DND-41 (cell line): ENCODE measurements around the gene TNFRSF12A.

Source experiments
- ATAC-seq: fragments of 200-7000 bp; cut with Tn5 transposase; 3 replicates; pipeline ENCODE4 v1.9.1; 2021; ENCODE audit warnings: low read depth; ENCODE audit not compliant: insufficient read depth
- DNase-seq: peaks from one replicate; pipeline ENCODE4 v3.0.0-alpha.2; 2020
- H2AFZ ChIP-seq: 2 replicates; pipeline ENCODE4 v1.6.0; 2012; ENCODE audit warnings: low read depth, low read length
- H3K27ac ChIP-seq: 2 replicates; pipeline ENCODE4 v1.5.1; 2012; ENCODE audit warnings: low read length, inconsistent platforms
- H3K27me3 ChIP-seq: fragments of 200-600 bp; sonication (generic); 2 replicates; pipeline ENCODE4 v1.6.0; 2012; ENCODE audit warnings: low read length, mild to moderate bottlenecking, inconsistent platforms; ENCODE audit not compliant: insufficient read depth, poor library complexity
- H3K36me3 ChIP-seq: 2 replicates; pipeline ENCODE4 v1.5.1; 2012; ENCODE audit warnings: low read length, inconsistent platforms; ENCODE audit not compliant: insufficient read depth
- H3K4me1 ChIP-seq: 2 replicates; pipeline ENCODE4 v1.5.1; 2012; ENCODE audit warnings: mild to moderate bottlenecking, low read length; ENCODE audit not compliant: insufficient read depth
- H3K4me2 ChIP-seq: 2 replicates; pipeline ENCODE4 v1.6.0; 2012; ENCODE audit warnings: mild to moderate bottlenecking, moderate library complexity, low read length, inconsistent platforms; ENCODE audit not compliant: insufficient read depth
- H3K4me3 ChIP-seq, 2 experiments: fragments of 200-600 bp in 1 of 2; shearing (Covaris generic) in 1 of 2; 2 replicates each; pipeline ENCODE4 v1.5.1; 2012 to 2016; ENCODE audit warnings: inconsistent platforms in 2 of 2, low read length in 2 of 2, mild to moderate bottlenecking in 2 of 2, low read depth in 1 of 2, moderate library complexity in 1 of 2
- H3K79me2 ChIP-seq: 2 replicates; pipeline ENCODE4 v1.6.0; 2012; ENCODE audit warnings: low read length, inconsistent platforms; ENCODE audit not compliant: insufficient read depth
- H3K9ac ChIP-seq: 2 replicates; pipeline ENCODE4 v1.6.0; 2012; ENCODE audit warnings: low read depth, mild to moderate bottlenecking, inconsistent platforms, low read length, moderate library complexity
- H3K9me3 ChIP-seq: 2 replicates; pipeline ENCODE4 v1.5.1; 2012; ENCODE audit warnings: low read length, moderate library complexity, mild to moderate bottlenecking, inconsistent platforms; ENCODE audit not compliant: insufficient read depth, severe bottlenecking
- H4K20me1 ChIP-seq: 2 replicates; pipeline ENCODE4 v1.6.0; 2012; ENCODE audit warnings: low read length; ENCODE audit not compliant: insufficient read depth
- CTCF ChIP-seq: IDR thresholded peaks from 2 replicates; pipeline ENCODE4 v1.5.1; 2012; ENCODE audit warnings: borderline replicate concordance, low read length, moderate library complexity, mild to moderate bottlenecking; ENCODE audit not compliant: poor library complexity, severe bottlenecking; ENCODE audit errors: extremely low read depth
- EZH2 ChIP-seq: IDR thresholded peaks from 3 replicates; pipeline ENCODE4 v1.6.1; 2012; ENCODE audit warnings: borderline replicate concordance, low read depth, mild to moderate bottlenecking, moderate library complexity, low read length, inconsistent platforms; ENCODE audit not compliant: severe bottlenecking

The TNFRSF12A gene

DNA sequence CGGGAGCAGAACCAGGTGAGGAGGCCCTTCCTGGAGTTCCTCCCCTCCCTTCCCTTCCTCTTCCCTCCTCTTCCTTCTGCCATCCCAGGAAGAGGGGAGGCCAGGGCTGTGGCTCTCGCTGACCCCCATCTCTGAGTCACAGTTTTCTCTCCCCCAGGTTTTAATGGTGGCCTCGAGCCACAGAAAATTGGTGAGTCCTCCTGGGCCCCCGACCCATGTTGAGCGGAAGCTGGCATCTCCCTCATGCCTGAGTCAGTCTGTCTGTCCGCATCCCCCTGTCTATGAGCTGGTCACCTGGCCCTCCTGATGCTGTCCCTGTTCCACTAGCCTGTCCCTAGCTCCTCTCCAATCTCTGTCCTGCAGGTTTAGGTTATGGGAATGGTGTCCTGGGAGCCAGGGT, 20.2 kb upstream of the TNFRSF12A start:
- Histone ChIP-seq H3K4me2 (no peak overlapping the region), H2AFZ (no peak overlapping the region), H3K27me3 (no peaks in the 10 kb centered on the region), H3K36me3 (no peaks in the 10 kb centered on the region), H3K9ac (no peak overlapping the region), H3K27ac (no peak overlapping the region), H3K4me3 (no peak overlapping the region), H3K79me2 (no peaks in the 10 kb centered on the region), H3K9me3 (no peaks in the 10 kb centered on the region), H4K20me1 (no peaks in the 10 kb centered on the region), H3K4me1 (peaks cover 11% of the 10 kb centered on the region)
- TF ChIP-seq EZH2, result no peak
- ATAC-seq (no peak), DNase-seq (no peak)

DNA sequence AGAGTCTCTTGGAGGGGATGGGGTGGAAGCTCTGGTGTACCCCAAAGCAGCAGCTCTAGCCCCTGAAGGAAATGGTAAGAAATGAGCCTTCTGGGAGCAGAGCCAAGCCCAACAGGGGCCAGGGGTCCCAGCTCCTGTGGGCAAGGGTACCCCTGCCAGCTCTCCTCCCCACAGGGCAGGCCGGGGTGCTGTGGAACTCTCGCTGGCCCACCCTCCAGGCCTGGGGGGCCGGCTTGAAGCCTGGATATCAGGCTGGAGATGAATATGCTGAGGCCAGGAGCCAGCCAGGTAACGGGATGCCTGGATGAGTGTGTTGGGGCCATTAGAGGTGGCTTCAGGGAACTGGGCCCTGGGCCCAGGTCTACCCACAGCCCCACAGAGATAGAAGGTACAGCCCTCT, 19.6 kb upstream of the TNFRSF12A start:
- no peak overlapping the region for H3K4me2 ChIP-seq

DNA sequence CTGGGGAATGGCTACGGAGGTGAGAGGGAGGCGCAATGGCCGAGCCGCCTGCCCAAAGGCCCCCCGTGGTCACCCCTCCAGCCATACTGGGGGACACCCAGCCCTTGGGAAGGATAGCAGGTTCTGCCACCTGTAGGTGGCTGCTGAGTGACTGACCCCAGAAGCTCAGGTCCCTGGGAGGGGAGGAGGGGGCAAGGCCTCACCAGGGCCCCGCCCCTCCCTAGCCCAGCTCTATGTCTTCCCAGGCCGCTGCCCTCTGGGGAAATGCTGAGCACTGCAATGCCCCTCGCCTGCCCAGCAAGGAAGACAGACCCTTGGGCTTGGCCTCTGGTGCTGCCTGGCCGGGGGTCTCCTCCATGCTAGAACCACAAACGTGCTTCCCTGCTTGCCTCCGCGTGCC, 18.9 kb upstream of the TNFRSF12A start:
- no peaks in the 10 kb centered on the region for H3K36me3 ChIP-seq
- ATAC-seq (no peak), DNase-seq (no peak)
- no peak overlapping the region for H3K4me2 ChIP-seq
- no peak overlapping the region for H3K27ac ChIP-seq
- peaks cover 18% of the 10 kb centered on the region for H3K4me1 ChIP-seq
- no peak overlapping the region for H3K9ac ChIP-seq
- TF ChIP-seq CTCF, result no peak
- no peaks in the 10 kb centered on the region for H3K27me3 ChIP-seq
- no peaks in the 10 kb centered on the region for H3K9me3 ChIP-seq
- no peak overlapping the region for H2AFZ ChIP-seq
- H3K79me2 ChIP-seq, result no peaks in the 10 kb centered on the region
- no peak overlapping the region for H3K4me3 ChIP-seq
- no peaks in the 10 kb centered on the region for H4K20me1 ChIP-seq

More for the DNA sequence above, 19.6 kb upstream of the TNFRSF12A start:
- Histone ChIP-seq H3K79me2 (no peaks in the 10 kb centered on the region), H3K9me3 (no peaks in the 10 kb centered on the region), H3K9ac (no peak overlapping the region), H3K4me1 (peaks cover 13% of the 10 kb centered on the region), H3K36me3 (no peaks in the 10 kb centered on the region), H2AFZ (no peak overlapping the region), H3K27ac (no peak overlapping the region), H3K27me3 (no peaks in the 10 kb centered on the region), H4K20me1 (no peaks in the 10 kb centered on the region), H3K4me3 (no peak overlapping the region)
- DNase-seq (no peak), ATAC-seq (no peak)
- TF ChIP-seq CTCF (no peak), EZH2 (no peak)

DNA sequence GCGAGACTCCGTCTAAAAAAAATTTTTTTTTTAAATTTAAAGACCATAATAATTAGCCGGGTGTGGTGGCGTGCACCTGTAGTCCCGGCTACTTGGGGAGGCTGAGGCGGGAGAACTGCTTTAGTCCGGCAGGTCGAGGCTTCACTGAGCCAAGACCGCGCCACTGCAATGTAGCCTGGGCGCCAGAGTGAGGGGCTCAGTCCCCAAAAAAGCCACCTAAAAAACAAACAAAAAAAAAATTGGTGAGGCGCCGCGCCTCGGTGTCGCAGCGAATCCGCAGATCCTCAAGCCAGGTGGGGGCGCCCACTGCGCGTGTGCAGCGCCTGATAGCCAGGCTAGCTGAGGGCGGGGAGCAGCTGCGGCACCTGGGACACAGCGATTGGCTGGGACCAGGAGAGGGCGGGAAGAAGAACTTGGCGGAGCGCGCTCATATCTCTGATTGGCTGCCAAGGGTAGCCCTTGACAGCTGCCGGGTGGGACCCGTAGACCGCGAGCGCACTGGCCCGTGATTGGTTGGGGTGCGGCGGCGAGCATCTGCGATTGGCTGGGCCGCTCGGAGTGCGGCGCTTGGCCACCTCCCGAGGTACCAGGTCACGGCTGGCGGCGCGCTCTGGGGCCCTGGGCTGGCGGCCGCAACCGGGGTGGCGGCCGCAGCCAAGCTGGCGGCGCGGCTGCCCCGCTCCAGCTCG, 16.4 kb upstream of the TNFRSF12A start:
- no peak overlapping the region for H3K27ac ChIP-seq
- H2AFZ ChIP-seq, result peak overlapping the region; percentile 88
- H3K4me2 ChIP-seq, result peak overlapping the region; percentile 83

More for the DNA sequence above, 16.4 kb upstream of the TNFRSF12A start:
- Histone ChIP-seq H3K27me3 (no peaks in the 10 kb centered on the region), H3K4me3 (peak overlapping the region in 1 of 2 experiments; percentile 61; a peak in 2 of 4 replicates), H3K9ac (peak overlapping the region; percentile 55; the same call in 1 of the 2 replicates), H3K79me2 (no peaks in the 10 kb centered on the region), H3K9me3 (no peaks in the 10 kb centered on the region), H3K36me3 (no peaks in the 10 kb centered on the region), H4K20me1 (peaks cover 5% of the 10 kb centered on the region; the same call in 1 of the 2 replicates), H3K4me1 (peaks cover 42% of the 10 kb centered on the region)
- ATAC-seq, result peak; percentile 98
- TF ChIP-seq EZH2, result no peak
- TF ChIP-seq CTCF, result peak; percentile 75
- peak; percentile 99 for DNase-seq
